Stimulated activated naive B cell treated with anti-CD40 and anti-IgM and Interleukin-4, amounts not matched to agents 10 μg/mL and 1 μg/mL and 100 μg/mL, for 72 hours (primary cell): Measurements from ENCODE around the gene DDX6.
"Not testable (repeated sequence)": the region's sequence is repeated elsewhere in the genome, so short reads cannot be mapped to it uniquely, and the experiment has no call there.

ENCODE experiments used
- ATAC-seq, 2 donors: fragments of 150-1000 bp; cut with Tn5 transposase; replicated peaks; 2 replicates each; pipeline ENCODE4 v1.10.0; 2021; ENCODE audit warnings: moderate library complexity in 1 of 2
- DNase-seq: peaks from one replicate; pipeline ENCODE4 v3.0.0; 2021
- H3K27ac Mint-ChIP-seq: one replicate; pipeline ENCODE4 v1.8.0; 2022; ENCODE audit warnings: mild to moderate bottlenecking, mixed read lengths
- H3K27me3 Mint-ChIP-seq, 2 donors: one replicate each; pipeline ENCODE4 v1.8.0; 2022; ENCODE audit warnings: mixed read lengths in 2 of 2
- H3K36me3 Mint-ChIP-seq, 2 donors: one replicate each; pipeline ENCODE4 v1.8.0; 2022; ENCODE audit warnings: mixed read lengths in 2 of 2, mild to moderate bottlenecking in 1 of 2
- H3K4me1 Mint-ChIP-seq, 2 donors: one replicate each; pipeline ENCODE4 v1.8.0; 2022; ENCODE audit warnings: mixed read lengths in 2 of 2, mild to moderate bottlenecking in 1 of 2
- H3K4me3 Mint-ChIP-seq, 2 donors: one replicate each; pipeline ENCODE4 v1.8.0; 2022; ENCODE audit warnings: mild to moderate bottlenecking in 2 of 2, mixed read lengths in 2 of 2, moderate library complexity in 1 of 2
- H3K9me3 Mint-ChIP-seq, 2 donors: one replicate each; pipeline ENCODE4 v1.8.0; 2022; ENCODE audit warnings: mixed read lengths in 2 of 2, mild to moderate bottlenecking in 1 of 2

The DDX6 gene

DNA sequence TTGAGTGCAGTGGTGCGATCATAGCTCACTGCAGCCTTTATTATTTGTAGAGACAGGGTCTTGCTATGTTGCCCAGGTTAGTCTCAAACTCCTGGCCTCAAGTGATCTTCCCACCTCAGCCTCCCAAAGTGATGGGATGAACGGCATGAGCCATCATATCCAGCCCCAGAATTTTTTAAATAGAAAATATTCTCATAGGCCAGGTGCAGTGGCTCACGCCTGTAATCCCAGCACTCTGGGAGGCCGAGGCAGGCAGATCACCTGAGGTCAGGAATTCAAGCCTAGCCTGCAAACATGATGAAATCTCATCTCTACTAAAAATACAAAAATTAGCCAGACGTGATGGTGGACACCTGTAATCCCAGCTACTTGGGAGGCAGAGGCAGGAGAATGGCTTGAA, 7.6 kb downstream of the DDX6 start:
- peaks cover 13 to 38% of the 10 kb centered on the region in 2 donors for H3K4me1 Mint-ChIP-seq
- H3K36me3 Mint-ChIP-seq: peaks cover 14 to 32% of the 10 kb centered on the region in 2 donors
- H3K27ac Mint-ChIP-seq: peak overlapping the region; percentile 25
- not testable (repeated sequence) for DNase-seq, H3K4me3 Mint-ChIP-seq, H3K27me3 Mint-ChIP-seq, H3K9me3 Mint-ChIP-seq, ATAC-seq

DNA sequence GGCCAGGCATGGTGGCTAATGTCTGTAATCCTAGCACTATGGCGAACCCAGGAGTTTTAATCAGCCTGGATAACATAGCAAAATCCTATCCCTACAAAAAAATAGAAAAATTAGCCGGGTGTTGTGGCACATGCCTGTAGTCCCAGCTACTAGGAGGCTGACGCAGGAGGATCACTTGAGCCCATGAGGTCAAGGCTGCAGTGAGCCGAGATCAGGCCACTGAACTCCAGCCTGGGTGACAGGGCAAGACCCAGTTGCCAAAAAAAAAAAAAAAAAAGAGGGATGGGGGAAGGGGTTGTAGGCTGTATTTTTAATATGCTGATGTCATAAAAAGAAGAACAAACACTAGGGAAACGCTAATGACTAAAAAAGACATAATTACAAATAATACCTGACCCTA, 12.1 kb downstream of the DDX6 start:
- H3K27me3 Mint-ChIP-seq: no peaks in the 10 kb centered on the region
- peaks cover 22 to 50% of the 10 kb centered on the region in 2 donors for H3K4me1 Mint-ChIP-seq
- ATAC-seq (no peak), DNase-seq (no peak)
- no peak overlapping the region for H3K27ac Mint-ChIP-seq
- peaks cover 32 to 48% of the 10 kb centered on the region in 2 donors for H3K36me3 Mint-ChIP-seq
- H3K4me3 Mint-ChIP-seq: no peak overlapping the region
- H3K9me3 Mint-ChIP-seq: no peaks in the 10 kb centered on the region

DNA sequence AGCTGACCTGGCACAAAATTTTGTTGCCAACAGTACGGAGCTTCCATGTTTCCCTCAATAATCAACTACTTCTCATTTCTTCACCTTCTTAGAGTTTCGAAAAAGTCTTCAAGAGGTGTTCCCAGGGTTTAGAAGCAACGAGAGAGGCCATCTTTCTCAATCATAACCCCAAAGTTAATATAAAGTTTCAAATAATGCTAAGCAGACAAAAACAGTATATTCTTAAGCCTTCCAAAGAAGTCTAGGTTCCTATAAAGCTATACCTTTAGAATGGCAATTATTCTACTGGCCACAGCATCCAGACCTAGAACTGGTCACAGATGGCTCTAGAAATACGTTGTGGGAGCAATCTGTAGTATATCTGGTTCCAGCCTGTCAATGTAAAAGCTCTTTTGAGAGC, 16.9 kb downstream of the DDX6 start:
- H3K4me1 Mint-ChIP-seq: peaks cover 40 to 82% of the 10 kb centered on the region in 2 donors
- no peaks in the 10 kb centered on the region for H3K27me3 Mint-ChIP-seq
- H3K27ac Mint-ChIP-seq: no peak overlapping the region
- H3K9me3 Mint-ChIP-seq: no peaks in the 10 kb centered on the region
- H3K36me3 Mint-ChIP-seq: peaks cover 41 to 67% of the 10 kb centered on the region in 2 donors
- no peak overlapping the region for H3K4me3 Mint-ChIP-seq
- ATAC-seq (no peak), DNase-seq (no peak)

DNA sequence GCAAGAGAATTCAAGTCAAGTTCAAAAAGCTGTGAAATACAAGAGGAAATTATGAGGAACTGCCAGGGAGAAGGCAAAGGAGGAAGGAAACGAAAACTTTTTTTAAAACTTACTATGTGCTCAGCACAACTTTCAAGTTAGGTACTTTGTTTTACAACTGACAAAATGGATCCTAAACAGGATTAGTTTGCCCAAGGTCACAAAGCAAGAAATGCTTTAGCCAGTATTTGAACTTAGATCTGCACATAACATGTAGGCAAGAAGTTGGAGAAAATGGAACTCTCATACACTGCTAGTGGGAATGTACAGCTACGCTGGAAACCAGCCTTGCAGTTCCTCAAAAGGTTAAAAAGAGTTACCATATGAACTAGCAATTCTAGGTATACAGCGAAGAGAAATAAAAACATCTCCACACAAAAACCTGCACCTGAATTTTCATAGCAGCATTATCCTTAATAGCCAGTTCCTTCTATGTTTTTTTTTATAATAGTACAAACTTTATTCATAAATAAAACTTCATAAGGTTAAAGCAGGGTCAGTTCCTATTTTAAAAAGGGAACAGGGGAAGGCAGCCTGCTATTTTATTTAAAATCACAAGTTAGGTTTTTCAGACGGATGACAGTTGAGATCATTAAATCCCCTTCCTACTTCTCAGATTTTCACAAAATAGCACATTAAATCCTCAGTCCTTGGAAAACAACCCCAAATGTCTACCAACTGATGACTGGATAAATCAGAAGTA, 19.2 kb downstream of the DDX6 start:
- peaks cover 39 to 74% of the 10 kb centered on the region in 2 donors for H3K4me1 Mint-ChIP-seq
- H3K36me3 Mint-ChIP-seq: peaks cover 40 to 58% of the 10 kb centered on the region in 2 donors
- H3K27ac Mint-ChIP-seq: peak overlapping the region; percentile 85
- H3K4me3 Mint-ChIP-seq: peak overlapping the region; percentile 36 to 65
- peak; percentile 41 to 42 for ATAC-seq
- H3K9me3 Mint-ChIP-seq: no peaks in the 10 kb centered on the region
- no peak for DNase-seq
- H3K27me3 Mint-ChIP-seq: no peaks in the 10 kb centered on the region

DNA sequence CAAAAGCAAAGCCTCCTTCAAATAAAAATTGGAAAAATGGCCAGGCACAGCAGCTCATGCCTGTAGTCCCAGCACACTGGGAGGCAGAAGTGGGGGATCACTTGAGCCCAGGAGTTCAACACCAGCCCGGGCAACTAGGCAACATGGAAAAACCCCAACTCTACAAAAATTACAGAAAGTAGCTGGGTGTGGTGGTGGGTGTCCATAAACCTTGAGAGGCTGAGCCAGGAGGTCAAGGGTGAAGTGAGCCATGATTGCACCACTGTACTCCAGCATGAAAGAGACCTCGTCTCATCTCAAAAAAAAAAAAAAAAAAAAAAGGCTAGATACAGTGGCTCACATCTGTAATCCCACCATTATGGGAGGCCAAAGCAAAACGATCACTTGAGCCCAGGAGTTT, 22.3 kb downstream of the DDX6 start:
- ATAC-seq (no peak), DNase-seq (no peak)
- peaks cover 27 to 54% of the 10 kb centered on the region in 2 donors for H3K4me1 Mint-ChIP-seq
- no peak overlapping the region for H3K27ac Mint-ChIP-seq
- H3K36me3 Mint-ChIP-seq: peaks cover 36 to 58% of the 10 kb centered on the region in 2 donors
- no peaks in the 10 kb centered on the region for H3K9me3 Mint-ChIP-seq
- H3K4me3 Mint-ChIP-seq: no peak overlapping the region
- H3K27me3 Mint-ChIP-seq: no peaks in the 10 kb centered on the region

DNA sequence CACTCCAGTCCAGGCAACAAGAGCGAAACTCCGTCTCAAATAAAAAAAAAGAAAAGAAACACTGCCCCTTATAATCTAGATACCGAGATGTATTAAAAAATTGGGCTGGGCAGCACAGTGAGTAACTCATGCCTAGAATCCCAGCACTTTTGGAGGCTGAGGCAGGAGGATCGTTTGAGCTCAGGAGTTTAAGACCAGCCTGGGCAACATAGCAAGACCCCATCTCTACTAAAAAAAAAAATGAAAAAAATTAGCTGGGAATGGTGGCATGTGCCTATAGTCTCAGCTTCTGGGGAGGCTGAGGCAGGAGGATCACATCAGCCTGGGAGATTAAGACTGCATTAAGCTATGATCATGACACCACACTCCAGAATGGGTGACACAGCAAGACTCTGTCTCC, 24.9 kb downstream of the DDX6 start:
- Mint-ChIP-seq H3K27ac (no peak overlapping the region), H3K9me3 (no peaks in the 10 kb centered on the region), H3K4me1 (peaks cover 7 to 27% of the 10 kb centered on the region in 2 donors), H3K4me3 (no peak overlapping the region), H3K27me3 (no peaks in the 10 kb centered on the region), H3K36me3 (peaks cover 29 to 39% of the 10 kb centered on the region in 2 donors)
- ATAC-seq: no peak
- DNase-seq: no peak

DNA sequence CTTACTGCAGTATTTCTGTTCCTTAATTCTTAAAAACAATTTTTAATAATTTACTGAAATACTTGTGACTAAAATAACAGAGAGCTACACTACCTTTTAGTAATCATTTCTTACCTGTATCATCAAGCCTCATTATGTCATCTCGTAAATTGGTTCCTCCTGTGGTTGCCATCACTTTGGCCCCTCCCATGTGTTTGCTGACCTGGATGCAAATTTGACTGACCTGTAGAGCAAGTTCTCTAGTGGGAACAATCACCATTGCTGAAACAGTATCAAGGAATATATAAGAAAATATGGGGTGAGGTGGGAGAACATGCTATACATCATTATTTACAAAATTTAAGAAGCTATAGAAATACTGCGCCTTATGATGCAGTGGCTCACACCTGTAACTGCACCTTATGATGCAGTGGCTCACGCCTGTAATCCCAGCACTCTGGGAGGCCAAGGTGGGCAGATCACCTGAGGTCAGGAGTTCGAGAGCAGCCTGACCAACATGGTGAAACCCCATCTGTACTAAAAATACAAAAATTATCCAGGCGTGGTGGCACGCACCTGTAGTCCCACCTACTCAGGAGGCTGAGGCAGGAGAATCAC, 25.8 kb downstream of the DDX6 start:
- peak overlapping the region; percentile 56 for H3K27ac Mint-ChIP-seq
- peaks cover 27 to 35% of the 10 kb centered on the region in 2 donors for H3K36me3 Mint-ChIP-seq

DNA sequence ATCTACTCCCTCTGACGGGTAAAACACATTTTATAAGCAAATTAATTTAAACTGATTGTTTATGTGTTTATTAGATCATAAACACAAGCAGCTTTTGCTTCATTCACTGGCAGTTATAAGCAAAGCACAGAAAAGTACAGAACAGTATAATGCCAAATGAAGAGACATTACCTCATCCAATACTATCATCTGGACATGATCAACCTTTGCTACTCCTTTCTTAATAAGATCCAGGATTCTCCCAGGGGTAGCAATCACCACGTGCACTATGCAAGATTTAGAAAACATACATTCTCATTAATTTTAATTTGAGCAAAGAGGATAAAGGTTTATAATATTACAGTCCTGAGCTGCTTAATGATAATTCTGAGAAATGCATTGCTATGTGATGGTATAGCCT, 27.9 kb downstream of the DDX6 start:
- Mint-ChIP-seq H3K27ac (no peak overlapping the region), H3K36me3 (peaks cover 33 to 36% of the 10 kb centered on the region in 2 donors), H3K4me1 (peaks cover 0 to 9% of the 10 kb centered on the region in 2 donors), H3K9me3 (no peaks in the 10 kb centered on the region), H3K27me3 (no peaks in the 10 kb centered on the region), H3K4me3 (no peak overlapping the region)
- ATAC-seq: no peak
- no peak for DNase-seq

More for the DNA sequence above, 25.8 kb downstream of the DDX6 start:
- ATAC-seq: peak in 1 of 2 donors; percentile 34
- H3K27me3 Mint-ChIP-seq, H3K4me3 Mint-ChIP-seq, DNase-seq, H3K9me3 Mint-ChIP-seq: not testable (repeated sequence)
- peaks cover 6 to 19% of the 10 kb centered on the region in 2 donors for H3K4me1 Mint-ChIP-seq

DNA sequence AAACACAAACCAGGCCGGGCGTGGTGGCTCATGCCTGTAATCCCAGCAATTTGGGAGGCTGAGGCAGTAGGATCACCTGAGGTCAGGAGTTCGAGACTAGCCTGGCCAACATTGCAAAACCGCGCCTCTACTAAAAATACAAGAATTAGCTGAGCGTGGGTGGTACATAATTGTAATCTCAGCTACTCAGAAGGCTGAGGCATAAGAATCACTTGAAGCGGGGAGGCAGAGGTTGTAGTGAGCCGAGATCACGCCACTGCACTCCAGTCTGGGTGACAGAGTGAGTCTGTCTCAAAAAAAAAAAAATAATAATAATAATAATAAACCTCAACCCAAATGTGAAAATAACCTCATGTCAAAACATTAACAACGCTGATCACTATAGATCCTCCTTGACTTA, 29.0 kb downstream of the DDX6 start:
- ATAC-seq, DNase-seq, H3K9me3 Mint-ChIP-seq, H3K27me3 Mint-ChIP-seq, H3K4me1 Mint-ChIP-seq, H3K4me3 Mint-ChIP-seq: not testable (repeated sequence)
- H3K27ac Mint-ChIP-seq: peak overlapping the region; percentile 69
- peaks cover 35 to 38% of the 10 kb centered on the region in 2 donors for H3K36me3 Mint-ChIP-seq

DNA sequence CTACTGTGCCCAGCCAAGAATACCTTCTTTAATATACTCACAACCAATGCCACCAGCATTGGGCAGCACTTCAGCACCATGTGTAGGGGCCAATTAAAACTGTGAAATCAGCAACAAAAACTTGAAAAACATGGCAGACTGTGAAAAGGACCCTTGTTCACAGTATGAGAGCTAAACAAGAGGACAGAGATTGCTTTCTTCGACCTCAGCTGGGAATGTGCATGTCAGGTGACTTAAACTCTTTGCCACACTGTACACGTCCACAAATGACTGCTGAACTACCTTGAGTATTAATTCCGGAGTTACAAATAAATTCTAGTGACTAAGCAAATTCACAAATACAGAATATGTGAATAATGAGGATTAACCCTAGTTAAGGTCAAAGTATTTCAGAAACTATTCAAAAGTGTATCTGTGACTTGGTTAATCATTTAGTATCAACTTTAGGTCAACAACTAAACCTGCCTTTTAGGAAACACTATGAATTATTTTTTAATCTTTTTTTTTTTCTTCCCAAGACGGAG, 33.0 kb downstream of the DDX6 start:
- ATAC-seq: no peak
- no peak for DNase-seq
- Mint-ChIP-seq H3K4me3 (no peak overlapping the region), H3K27me3 (no peaks in the 10 kb centered on the region), H3K36me3 (peaks cover 31 to 39% of the 10 kb centered on the region in 2 donors), H3K27ac (peak overlapping the region; percentile 69), H3K9me3 (no peaks in the 10 kb centered on the region), H3K4me1 (no peaks in the 10 kb centered on the region)

DNA sequence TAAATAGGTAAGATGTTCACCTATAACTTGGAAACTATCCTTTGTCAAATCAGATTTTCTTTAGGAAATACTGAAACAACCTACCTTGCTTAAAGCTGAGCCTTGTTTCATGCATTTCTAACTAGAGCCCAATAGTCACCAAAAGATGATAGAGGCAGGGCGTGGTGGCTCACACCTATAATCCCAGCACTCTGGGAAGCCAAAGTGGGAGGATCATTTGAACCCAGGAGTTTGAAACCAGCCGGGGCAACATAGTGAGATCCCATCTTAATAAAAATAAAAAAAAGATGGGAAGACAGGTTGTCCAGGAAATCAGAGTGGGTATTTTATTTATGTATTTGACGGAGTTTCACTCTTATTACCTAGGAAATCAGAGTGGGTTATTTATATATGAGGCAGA, 38.3 kb downstream of the DDX6 start:
- Mint-ChIP-seq H3K27ac (no peak overlapping the region), H3K9me3 (no peaks in the 10 kb centered on the region), H3K4me3 (no peak overlapping the region), H3K27me3 (no peaks in the 10 kb centered on the region), H3K36me3 (peaks cover 31 to 52% of the 10 kb centered on the region in 2 donors), H3K4me1 (peaks cover 2 to 18% of the 10 kb centered on the region in 2 donors)
- ATAC-seq: no peak
- no peak for DNase-seq

DNA sequence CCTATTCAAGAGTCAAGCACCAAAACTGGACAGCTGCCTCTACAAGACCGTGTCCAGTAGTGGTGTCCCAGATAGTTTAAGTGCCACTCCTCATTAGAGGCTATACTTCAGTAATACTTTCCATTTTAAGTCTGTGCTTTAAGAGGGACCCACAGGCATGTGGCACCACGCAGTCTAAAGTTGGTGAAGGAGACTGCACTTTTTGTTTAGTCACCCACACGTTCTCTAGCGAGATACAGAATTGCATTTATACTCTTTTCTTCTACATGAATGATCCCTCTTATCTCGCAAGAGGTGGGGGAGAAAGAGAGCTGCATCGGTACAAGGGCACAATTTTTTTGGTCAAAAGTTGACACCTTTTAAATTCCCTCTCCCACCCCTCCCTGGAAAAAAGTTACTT, 41.5 kb downstream of the DDX6 start:
- Mint-ChIP-seq H3K27ac (no peak overlapping the region), H3K27me3 (no peaks in the 10 kb centered on the region), H3K4me3 (no peak overlapping the region), H3K4me1 (peaks cover 2 to 18% of the 10 kb centered on the region in 2 donors), H3K36me3 (peaks cover 28 to 41% of the 10 kb centered on the region in 2 donors), H3K9me3 (no peaks in the 10 kb centered on the region)
- ATAC-seq: no peak
- DNase-seq: no peak

DNA sequence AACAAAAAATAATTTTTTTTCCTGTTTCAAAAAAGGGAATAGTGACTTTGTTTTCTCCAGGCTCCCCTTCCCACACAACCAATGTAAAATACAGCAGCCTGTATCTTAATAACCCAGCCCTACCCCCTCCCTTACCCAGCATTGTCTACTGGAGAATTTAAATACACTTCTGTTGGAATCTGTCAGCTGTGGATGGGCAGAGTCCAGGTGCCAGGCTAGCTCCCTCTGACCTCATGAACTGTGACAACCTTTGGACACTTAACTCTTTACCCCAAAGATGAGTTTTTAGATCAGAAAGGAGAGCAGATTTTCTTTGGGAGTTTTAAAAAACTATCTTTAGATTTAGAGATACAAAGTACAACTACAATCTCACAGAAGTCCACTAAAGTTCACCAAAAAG, 42.9 kb downstream of the DDX6 start:
- DNase-seq: no peak
- Mint-ChIP-seq H3K4me1 (peaks cover 2 to 18% of the 10 kb centered on the region in 2 donors), H3K9me3 (no peaks in the 10 kb centered on the region), H3K4me3 (no peak overlapping the region), H3K36me3 (peaks cover 22 to 36% of the 10 kb centered on the region in 2 donors), H3K27ac (peak overlapping the region; percentile 31), H3K27me3 (no peaks in the 10 kb centered on the region)
- no peak for ATAC-seq

DNA sequence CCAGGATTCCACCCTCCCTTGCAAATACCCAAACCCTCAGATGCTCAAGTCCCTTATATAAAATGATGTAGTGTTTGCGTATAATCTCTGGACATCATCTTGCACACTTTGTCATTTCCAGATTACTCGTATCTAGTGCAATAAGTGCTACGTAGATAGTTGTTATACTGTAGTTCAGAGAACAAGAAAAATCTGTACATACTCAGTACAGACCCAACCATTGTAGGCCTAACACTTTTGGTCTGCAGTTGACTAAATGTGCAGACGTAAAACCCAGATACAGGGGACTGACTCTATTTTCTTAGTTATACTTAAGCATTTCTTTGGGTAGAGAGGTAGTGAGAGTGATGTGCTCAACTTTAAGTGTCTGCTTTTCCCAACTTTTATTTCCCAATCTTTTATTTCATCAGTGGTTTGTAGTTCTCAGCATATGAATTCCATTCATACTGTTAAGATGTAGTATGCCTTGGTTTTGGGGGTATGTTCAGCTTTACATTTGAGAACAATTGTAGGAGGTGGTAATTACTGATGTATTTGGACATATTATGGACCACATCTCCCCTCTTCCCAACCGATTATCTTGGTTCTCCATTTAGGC, 43.9 kb downstream of the DDX6 start:
- Mint-ChIP-seq H3K36me3 (peaks cover 19 to 35% of the 10 kb centered on the region in 2 donors), H3K27ac (peak overlapping the region; percentile 67), H3K27me3 (no peaks in the 10 kb centered on the region), H3K4me3 (no peak overlapping the region), H3K4me1 (peaks cover 2 to 17% of the 10 kb centered on the region in 2 donors), H3K9me3 (no peaks in the 10 kb centered on the region)
- ATAC-seq: peak; percentile 16 to 19
- DNase-seq: no peak
